H1 (cell line): ENCODE measurements around the gene RAB4B. TPM values are rescaled to one million over a fixed set of nuclear protein-coding genes. Genes with fewer than 3 reads are reported as not detected.

Experiments
- CEBPB ChIP-seq: IDR thresholded peaks from 2 replicates; pipeline ENCODE4 v1.6.1; 2012; ENCODE audit warnings: low read depth, low read length
- CHD7 ChIP-seq: fragments of 300-600 bp; sonication (generic); IDR thresholded peaks from 2 replicates; pipeline ENCODE4 v1.7.1; 2012; ENCODE audit warnings: low read length, moderate library complexity, mild to moderate bottlenecking, inconsistent platforms; ENCODE audit not compliant: insufficient replicate concordance
- EZH2 ChIP-seq: fragments of 200-600 bp; sonication (generic); IDR thresholded peaks from 2 replicates; pipeline ENCODE4 v1.7.1; 2012; ENCODE audit warnings: low read depth, mild to moderate bottlenecking, moderate library complexity, low read length, inconsistent platforms; ENCODE audit not compliant: severe bottlenecking
- HDAC2 ChIP-seq, 2 experiments: fragments of 300-600 bp in 1 of 2; sonication (generic) in 1 of 2; IDR thresholded peaks; 2 replicates each; pipeline ENCODE4 v1.6.1; 2011 to 2012; ENCODE audit warnings: low read depth in 2 of 2, low read length in 2 of 2, mild to moderate bottlenecking in 2 of 2, moderate library complexity in 2 of 2, borderline replicate concordance in 1 of 2, inconsistent platforms in 1 of 2
- KDM5A ChIP-seq: fragments of 200-600 bp; IDR thresholded peaks from 2 replicates; pipeline ENCODE4 v1.7.1; 2012; ENCODE audit warnings: mild to moderate bottlenecking, low read length, inconsistent platforms, mixed read lengths
- RBBP5 ChIP-seq: IDR thresholded peaks from 2 replicates; pipeline ENCODE4 v1.7.1; 2012; ENCODE audit warnings: low read depth, mild to moderate bottlenecking, inconsistent platforms, low read length, moderate library complexity, borderline replicate concordance
- RNF2 ChIP-seq: fragments of 200-900, 300-1000 bp; sonication (generic); IDR thresholded peaks from 2 replicates; pipeline ENCODE4 v1.7.1; 2016; ENCODE audit warnings: borderline replicate concordance, low read depth, mild to moderate bottlenecking, antibody characterized with exemption, low read length; ENCODE audit not compliant: poor library complexity, severe bottlenecking; ENCODE audit errors: missing control alignments
- SIN3A ChIP-seq, 2 experiments: IDR thresholded peaks in 1 of 2; conservative IDR thresholded peaks in 1 of 2; 2 replicates each; pipeline ENCODE4 v1.6.1; 2011 to 2012; ENCODE audit warnings: low read length in 2 of 2, improper control_type of control experiment in 1 of 2, low read depth in 1 of 2, mild to moderate bottlenecking in 1 of 2
- SIX5 ChIP-seq: IDR thresholded peaks from 2 replicates; pipeline ENCODE4 v1.6.1; 2011; ENCODE audit warnings: mild to moderate bottlenecking, low read depth, low read length
- SP1 ChIP-seq: IDR thresholded peaks from 2 replicates; pipeline ENCODE4 v1.6.1; 2011; ENCODE audit warnings: low read depth, low read length
- TEAD4 ChIP-seq: IDR thresholded peaks from 2 replicates; pipeline ENCODE4 v1.6.1; 2012; ENCODE audit warnings: low read depth, low read length, inconsistent platforms, mixed read lengths
- polyA plus RNA-seq, 7 experiments: library from polyadenylated mRNA; depleted of rRNA in 3 of 7; stranded (reverse) in 5 of 7; unstranded in 2 of 7; fragments of >200 nt in 5 of 7; fragments of 200-250 nt in 2 of 7; gene quantifications; 1 replicate in 5 of 7; 2 replicates in 1 of 7; 4 replicates in 1 of 7; pipeline versions ENCODE4 v1.2.1 to v1.2.3, GENCODE V29; 2011 to 2013; ENCODE audit warnings: missing spikeins in 2 of 7, mixed read lengths in 2 of 7
- total RNA-seq: library from RNA; stranded (reverse); fragmentation: NEBNext Ultra II Directional; extraction: Animal tissue kit (Norgen Biotek cat#: 25700); gene quantifications from 2 replicates; pipeline ENCODE4 v1.2.1, GENCODE V29; 2021

RAB4B gene
- total and polyA plus RNA-seq, 2 of the 8 experiments (the other 6 are each of a cell fraction or from before 2014, with no cell fraction given), result 15.9 to 28.6 TPM

GRCh38 chr19:40742477-40742876, 35.6 kb upstream of the RAB4B start (continued):
- no peak for TF ChIP-seq CHD7
- no peak for TF ChIP-seq CEBPB
- TF ChIP-seq SP1, result no peak
- no peak for TF ChIP-seq RNF2
- TF ChIP-seq EZH2, result no peak
- TF ChIP-seq RBBP5, result no peak
- TF ChIP-seq TEAD4, result no peak
- no peak for TF ChIP-seq SIN3A (conservative IDR thresholded peaks at IDR 0.05 in 1 of 2, IDR thresholded peaks at IDR 0.05 in 1 of 2; ENCODE audit: low read depth in 1 of 2, low read length in 2 of 2)
- TF ChIP-seq SIX5, result no peak
- no peak for TF ChIP-seq KDM5A
- no peak for TF ChIP-seq HDAC2 (IDR thresholded peaks at IDR 0.05; ENCODE audit: borderline replicate concordance in 1 of 2, low read depth in 2 of 2, low read length in 2 of 2)
